Kidney epithelial cell (primary cell): ENCODE measurements around the gene CD99L2. TPM values are rescaled to one million over a fixed set of nuclear protein-coding genes. Genes with fewer than 3 reads are reported as not detected.

Experiments used
- DNase-seq: peaks from one replicate; pipeline ENCODE4 v3.0.0-alpha.2; 2010; ENCODE audit warnings: low read depth
- H3K27me3 ChIP-seq: 2 replicates; pipeline ENCODE4 v1.6.0; 2011; ENCODE audit warnings: low read length; ENCODE audit not compliant: control insufficient read depth, insufficient read depth
- H3K36me3 ChIP-seq: 2 replicates; pipeline ENCODE4 v1.5.1; 2011; ENCODE audit warnings: low read length; ENCODE audit not compliant: control insufficient read depth, insufficient read depth
- H3K4me3 ChIP-seq: 2 replicates; pipeline ENCODE4 v1.5.1; 2011; ENCODE audit warnings: low read depth, mild to moderate bottlenecking, control low read depth, low read length
- total RNA-seq: library from RNA; depleted of rRNA; stranded (reverse); fragments of >200 nt; gene quantifications from 2 replicates; pipeline ENCODE4 v1.2.3, GENCODE V29; 2015
- TF ChIP-seq, protein P1 (sequence below): IDR thresholded peaks from 2 replicates; pipeline ENCODE4 v1.5.1; 2011; ENCODE audit warnings: mild to moderate bottlenecking, moderate library complexity, low read length, control low read depth, inconsistent platforms; ENCODE audit not compliant: insufficient read depth, poor library complexity, severe bottlenecking

The CD99L2 gene
- total RNA-seq, 1 donor from 2014 or later = 29.8 TPM

DNA sequence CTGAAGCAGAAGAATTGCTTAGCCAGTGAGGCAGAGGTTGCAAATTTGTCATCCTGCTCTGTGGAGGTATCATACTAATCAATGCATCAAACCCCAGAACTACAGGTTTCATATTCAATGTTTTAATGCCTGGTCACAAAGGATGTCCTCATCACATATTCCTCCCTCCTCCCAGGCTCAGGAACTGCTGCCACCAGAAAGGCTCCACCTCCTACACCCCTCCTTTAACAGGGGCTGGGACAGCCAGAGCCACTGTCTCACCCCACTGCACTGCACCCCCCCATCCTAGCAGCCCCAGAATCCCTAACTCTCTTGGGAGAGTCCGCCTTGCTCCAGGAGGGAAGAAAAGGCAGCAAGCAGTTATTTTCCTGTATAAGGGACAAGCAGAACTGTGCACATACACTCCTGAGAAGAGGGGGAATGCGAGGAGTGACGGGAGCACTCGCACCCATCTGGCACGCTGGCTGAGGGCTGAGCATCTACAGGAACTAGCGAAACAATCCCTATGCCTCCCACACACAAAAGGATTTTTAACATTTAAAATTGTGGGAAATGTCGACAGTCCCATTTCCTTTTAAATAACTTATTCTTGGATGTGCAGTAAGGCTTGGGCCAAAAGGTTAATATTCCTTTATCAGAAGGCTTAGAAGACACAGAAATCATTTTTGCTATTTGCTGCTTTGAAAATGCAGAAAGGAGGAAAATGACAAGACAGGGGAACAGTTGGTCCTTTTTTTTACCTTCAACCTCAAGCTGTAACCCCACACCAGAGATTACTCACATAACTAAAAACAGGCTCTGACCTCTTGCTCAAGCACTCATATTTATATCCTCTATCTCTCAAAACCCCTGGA lies 27.8 kb downstream of the CD99L2 start:
- no peak overlapping the region for H3K4me3 ChIP-seq
- no peak for DNase-seq
- TF ChIP-seq, protein P1, sequence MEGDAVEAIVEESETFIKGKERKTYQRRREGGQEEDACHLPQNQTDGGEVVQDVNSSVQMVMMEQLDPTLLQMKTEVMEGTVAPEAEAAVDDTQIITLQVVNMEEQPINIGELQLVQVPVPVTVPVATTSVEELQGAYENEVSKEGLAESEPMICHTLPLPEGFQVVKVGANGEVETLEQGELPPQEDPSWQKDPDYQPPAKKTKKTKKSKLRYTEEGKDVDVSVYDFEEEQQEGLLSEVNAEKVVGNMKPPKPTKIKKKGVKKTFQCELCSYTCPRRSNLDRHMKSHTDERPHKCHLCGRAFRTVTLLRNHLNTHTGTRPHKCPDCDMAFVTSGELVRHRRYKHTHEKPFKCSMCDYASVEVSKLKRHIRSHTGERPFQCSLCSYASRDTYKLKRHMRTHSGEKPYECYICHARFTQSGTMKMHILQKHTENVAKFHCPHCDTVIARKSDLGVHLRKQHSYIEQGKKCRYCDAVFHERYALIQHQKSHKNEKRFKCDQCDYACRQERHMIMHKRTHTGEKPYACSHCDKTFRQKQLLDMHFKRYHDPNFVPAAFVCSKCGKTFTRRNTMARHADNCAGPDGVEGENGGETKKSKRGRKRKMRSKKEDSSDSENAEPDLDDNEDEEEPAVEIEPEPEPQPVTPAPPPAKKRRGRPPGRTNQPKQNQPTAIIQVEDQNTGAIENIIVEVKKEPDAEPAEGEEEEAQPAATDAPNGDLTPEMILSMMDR = no peak
- no peaks in the 10 kb centered on the region for H3K27me3 ChIP-seq
- H3K36me3 ChIP-seq = no peaks in the 10 kb centered on the region

DNA sequence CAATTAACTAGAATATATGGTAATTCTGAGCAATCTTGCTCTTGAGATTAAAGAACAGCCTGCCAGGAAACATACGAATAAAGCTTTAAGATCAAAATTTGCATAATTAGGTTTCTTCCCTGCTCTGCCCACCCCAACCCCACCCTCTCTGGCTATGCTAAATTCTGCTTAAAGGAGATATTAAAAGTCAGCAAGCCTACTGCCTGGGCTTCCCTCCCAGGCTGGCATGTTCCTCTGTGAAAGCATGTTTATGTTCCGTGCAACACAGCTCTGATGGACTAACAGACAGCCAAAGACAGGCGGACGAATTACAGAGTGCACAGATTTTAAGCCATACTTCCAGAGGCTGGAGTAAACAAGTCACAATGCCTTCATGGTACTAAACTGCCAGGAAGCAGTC lies 28.4 kb downstream of the CD99L2 start:
- no peak overlapping the region for H3K4me3 ChIP-seq
- TF ChIP-seq, protein P1 = no peak
- no peak for DNase-seq
- H3K36me3 ChIP-seq = no peaks in the 10 kb centered on the region
- H3K27me3 ChIP-seq = no peaks in the 10 kb centered on the region

DNA sequence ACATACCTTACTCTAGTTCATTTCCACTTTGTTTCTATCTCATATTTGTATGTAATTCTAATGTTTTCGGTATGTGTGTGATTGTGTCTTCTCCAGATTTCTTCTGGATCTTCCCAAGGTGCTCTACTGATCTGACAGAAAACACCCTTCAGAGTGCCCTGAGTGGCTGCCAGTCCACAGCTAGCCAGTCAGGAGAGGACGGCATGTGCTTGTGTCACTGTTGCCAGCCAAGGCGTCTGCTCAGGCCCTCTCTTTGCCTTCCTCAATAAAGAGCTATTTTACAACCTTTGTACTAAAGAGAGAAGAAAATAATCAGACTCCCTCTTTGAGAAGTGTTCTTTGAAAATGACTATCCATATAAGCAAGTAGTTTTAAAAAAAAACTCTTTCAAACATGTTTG lies 29.0 kb downstream of the CD99L2 start:
- no peaks in the 10 kb centered on the region for H3K36me3 ChIP-seq
- no peak overlapping the region for H3K4me3 ChIP-seq
- no peak for DNase-seq
- no peaks in the 10 kb centered on the region for H3K27me3 ChIP-seq
- TF ChIP-seq, protein P1 = no peak

DNA sequence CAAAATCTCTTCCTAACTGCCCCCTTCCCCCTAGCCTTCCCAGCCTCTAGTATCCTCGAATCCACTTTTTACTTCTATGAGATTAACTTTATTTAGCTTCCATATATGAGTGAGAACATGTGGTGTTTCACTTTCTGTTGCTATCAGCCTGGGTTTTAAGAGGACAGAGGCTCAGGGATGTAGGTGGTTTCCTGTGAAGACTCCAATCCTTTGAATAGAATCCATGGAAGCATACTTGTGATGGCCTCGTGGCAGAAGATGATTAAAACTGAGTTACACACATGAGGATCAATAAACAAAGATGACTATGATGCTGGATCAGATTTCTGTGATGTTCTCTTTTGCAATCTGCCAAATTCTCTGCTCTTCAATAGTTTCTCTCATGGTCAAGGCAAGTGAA lies 29.8 kb downstream of the CD99L2 start:
- Histone ChIP-seq H3K36me3 (no peaks in the 10 kb centered on the region), H3K4me3 (no peak overlapping the region), H3K27me3 (no peaks in the 10 kb centered on the region)
- DNase-seq = no peak
- TF ChIP-seq, protein P1 = no peak

DNA sequence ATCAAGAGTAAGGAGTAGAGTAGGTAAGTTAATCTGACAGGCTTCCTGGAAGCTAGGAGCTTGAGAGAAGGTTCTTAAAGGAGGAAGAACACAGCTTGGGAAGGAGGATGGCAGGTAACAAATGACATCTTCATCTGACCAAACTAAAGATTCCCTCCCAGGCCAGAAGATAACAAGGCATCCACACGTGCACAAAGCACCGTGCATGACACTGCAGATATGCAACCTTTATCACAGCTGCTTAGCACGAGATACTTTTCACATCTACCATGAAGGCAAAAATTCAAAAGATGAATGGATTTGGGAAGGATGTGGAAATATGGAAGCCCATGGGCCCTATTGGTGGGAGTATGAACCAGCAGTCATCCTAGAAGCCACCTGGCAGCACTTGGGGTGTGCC lies 34.3 kb downstream of the CD99L2 start:
- DNase-seq = no peak
- TF ChIP-seq, protein P1 = no peak

DNA sequence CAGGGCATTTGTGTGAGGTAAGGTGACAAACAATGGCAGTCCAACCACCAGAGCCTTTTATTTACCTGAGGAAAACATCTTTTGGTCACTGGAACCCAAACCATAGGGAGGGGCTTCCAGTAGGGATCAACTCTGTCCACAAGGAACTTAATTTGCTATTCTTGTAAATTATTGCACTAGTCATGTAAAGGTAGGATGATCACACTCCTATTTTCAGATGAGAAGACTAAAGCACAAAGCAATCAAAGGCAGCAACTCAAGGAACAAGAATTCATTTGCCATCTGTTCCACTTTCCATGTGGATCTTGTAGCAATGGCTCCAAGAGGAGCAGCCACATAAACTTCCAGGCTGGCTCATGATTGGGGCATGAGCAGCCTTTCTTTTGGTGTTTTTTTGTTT lies 35.3 kb downstream of the CD99L2 start:
- H3K36me3 ChIP-seq = no peaks in the 10 kb centered on the region
- TF ChIP-seq, protein P1 = no peak
- H3K4me3 ChIP-seq = no peak overlapping the region
- DNase-seq = no peak
- no peaks in the 10 kb centered on the region for H3K27me3 ChIP-seq

More for the DNA sequence above, 34.3 kb downstream of the CD99L2 start:
- no peaks in the 10 kb centered on the region for H3K27me3 ChIP-seq
- no peak overlapping the region for H3K4me3 ChIP-seq
- no peaks in the 10 kb centered on the region for H3K36me3 ChIP-seq
